ENCODE data around the gene ELK4.

Gene ELK4

DNA sequence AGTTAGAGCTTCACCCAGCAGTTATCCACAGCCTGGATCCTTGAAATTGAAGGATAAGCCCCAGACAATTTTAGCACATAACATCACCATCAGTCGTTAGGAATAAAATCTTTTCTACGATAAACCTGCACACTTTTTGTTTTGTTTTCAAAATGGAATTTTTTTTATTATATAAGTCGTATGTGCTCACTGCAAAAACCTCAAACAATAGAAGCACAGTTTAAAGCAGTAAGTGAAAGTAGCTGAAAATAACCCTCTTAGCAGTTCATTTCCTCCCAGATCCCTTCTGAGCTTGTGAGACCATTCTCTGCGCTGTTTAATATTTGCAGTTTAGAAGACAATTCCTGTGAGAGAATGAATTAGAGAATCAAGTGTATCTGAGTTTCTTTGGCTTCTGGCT, 38.3 kb downstream of the ELK4 start:
- no peak for DNase-seq

DNA sequence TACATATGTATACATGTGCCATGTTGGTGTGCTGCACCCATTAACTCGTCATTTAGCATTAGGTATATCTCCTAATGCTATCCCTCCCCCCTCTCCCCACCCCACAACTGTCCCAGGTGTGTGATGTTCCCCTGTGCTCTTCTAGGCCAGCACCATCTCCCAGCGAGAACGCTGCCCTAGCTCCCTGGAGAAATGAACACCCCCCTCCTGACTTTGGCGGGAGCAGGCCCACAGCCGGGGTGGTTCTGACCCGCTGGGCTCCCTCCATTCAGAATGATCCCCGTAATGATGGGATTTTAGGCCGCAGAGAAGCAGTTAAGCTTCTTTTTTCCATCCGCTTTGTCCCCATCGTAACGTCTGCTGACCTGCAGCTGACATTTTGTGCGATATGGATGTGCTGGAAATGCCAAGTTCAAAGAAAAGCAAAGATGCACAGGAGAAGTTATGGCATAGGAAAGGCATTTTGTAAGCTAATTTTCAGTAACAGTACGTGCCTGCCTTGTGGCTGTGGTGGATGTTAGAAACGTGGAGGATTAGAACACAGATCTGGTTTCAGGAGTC, 39.3 kb downstream of the ELK4 start:
- no peak for DNase-seq

DNA sequence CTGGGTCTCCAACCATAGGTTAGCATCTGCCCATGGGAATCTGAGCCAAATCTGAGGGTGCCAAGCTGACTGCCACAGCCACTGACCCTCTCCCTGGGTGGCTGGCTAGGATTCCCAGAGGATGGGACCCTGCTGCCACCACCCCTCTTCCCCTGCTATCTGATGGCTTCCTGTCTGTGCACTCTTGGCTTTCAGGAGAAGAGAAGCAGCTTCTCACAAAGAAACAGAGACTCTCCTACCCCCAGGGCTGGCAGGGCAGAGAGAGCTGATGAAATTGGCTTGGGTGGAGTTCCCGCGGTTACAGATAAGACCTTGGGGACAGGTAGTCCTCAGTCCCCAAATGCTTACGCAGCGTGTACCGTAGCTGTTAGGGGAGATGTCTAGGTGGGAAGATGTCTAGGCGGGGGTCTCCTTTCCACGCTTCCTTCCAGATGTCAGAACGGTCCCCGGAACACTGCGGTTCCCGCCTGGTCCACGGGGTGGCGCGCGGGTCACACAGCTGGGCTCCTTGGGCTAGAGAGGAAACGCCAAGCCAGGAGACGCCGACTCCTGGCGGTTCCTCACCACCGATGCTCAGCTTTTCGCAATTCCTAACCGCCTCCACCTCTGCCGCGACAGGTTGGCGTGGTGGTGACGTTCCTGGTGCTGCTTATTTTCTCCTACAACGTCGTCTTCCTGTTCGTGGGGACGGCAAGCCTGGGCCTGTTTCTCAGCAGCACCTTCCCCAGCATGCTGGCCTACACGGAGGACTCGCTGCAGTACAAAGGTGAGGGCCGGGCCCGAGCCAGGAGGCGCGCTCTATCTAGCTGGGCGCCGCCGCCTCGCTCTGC, 40.1 kb downstream of the ELK4 start:
- peak; percentile 81 to 87 for DNase-seq

DNA sequence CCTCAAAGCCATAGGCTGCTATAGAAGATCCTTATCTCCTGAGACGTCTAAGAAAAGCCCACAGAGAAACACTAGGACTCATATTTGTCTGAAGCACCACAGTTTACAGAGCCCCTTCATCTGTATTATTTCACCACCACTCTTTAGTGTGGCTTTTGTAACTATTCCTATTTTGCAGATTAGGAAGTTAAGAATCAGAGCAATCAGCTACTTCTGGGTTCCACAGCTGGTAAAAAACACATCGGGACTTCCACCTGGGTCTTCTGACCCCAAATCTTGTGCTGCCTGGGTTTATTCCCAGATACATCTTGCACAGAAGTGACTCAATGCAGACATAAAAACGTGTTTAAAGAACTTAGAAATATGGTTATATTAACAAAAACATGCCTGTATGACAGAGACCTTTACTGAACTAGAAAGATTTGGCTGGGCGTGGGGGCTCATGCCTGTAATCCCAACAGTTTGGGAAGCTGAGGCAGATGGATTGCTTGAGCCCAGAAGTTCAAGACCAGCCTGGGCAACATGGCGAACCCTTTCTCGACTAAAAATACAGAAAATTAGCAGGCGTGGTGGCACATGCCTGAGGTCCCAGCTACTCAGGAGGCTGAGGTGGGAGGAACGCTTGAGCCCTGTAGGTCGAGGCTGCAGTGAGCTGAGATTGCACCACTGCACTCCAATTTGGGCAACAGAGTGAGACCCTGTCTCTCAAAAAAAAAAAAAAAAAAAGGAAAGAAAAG, 40.9 kb downstream of the ELK4 start:
- DNase-seq = no peak

DNA sequence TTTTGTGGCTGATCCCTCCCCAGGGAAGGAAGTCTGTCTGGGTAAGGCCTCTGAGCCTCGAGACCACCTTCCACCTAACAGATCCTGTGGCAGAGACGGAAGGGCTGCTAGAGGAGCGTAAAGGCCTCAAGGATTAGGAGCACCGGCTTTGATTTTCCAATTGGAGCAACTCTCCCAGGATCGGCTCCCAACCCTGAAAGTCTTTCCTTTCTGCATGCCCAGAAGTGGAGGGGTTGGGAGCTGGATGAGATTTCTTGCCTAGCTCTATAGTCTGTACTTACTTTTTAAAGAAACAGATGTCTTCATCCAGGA, 41.4 kb downstream of the ELK4 start:
- DNase-seq = no peak

DNA sequence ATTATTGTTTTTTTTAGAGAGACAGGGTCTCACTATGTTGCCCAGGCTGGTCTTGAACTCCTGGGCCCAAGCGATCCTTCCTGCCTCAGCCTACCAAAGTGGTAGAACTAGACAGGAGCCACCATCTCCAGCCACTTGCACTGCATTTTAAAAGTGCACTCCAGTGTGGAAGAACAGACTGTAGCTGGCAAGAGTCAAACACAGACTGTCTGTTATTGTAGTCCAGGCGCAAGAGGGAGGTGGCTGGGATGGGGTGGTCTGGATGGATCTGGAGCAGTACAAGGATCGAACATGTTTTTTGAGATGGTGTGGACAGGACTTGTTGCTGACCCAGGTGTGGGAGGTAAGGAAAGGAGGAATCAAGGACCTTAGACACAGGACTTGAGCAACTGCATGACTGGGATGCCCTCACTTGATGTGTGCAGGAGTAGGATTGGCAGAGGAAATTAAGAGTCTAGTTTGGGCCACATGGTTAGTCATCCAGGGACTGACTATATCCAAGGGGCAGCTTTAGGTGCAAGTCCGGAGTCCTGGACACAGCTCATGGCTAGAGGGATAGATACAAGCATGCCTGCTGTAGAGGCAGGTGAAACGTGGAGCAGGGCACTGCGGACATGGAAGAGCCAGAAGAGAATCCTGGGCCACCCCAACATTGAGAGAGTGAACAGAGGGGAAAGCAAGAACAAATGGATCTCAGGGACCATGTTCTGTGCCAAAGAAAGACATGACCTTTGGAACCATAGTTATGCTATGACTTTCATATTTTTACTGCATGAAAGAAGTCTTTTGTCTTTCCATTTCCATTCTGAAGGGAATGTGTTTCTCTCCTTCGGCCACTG, 42.0 kb downstream of the ELK4 start:
- DNase-seq = no peak

DNA sequence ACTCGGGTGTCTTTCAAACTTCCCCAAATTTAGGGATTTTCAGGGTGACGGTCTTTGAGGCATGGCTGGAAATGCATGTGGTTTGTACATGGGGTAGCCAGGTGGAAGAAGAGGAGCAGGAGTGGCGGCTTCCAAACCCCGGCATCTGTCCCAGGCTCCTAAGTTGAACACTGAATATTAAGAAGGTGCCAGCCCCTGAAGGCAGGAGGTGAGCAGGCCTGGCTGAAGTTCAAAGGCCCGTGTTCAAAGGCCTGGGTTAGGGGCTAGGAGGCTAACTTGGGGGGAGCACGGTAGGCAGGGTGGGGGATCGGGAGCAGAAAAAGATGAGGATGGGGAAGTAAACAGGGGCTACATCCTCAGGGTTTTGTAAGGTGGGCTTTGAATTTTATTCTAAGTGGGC, 42.8 kb downstream of the ELK4 start:
- no peak for DNase-seq

DNA sequence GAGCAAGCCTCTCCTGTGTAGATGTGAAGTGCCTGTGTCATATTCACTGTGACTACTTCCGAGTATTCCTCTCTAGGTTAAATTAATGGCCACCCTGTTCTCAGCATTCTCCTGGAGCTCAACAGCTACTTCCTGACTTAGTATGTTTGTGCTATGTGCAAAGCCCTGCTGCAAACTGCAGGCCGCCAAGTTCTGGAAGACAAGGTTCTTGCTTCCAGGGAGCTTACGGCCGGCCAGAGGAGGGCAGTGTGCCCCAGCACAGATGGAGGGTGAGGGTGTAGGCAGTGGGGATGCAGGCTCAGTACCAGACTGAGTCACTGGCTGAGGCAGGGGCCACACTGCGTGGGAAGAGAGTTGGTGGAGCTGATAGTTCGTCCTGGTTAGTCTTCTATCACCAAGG, 43.2 kb downstream of the ELK4 start:
- DNase-seq = no peak

DNA sequence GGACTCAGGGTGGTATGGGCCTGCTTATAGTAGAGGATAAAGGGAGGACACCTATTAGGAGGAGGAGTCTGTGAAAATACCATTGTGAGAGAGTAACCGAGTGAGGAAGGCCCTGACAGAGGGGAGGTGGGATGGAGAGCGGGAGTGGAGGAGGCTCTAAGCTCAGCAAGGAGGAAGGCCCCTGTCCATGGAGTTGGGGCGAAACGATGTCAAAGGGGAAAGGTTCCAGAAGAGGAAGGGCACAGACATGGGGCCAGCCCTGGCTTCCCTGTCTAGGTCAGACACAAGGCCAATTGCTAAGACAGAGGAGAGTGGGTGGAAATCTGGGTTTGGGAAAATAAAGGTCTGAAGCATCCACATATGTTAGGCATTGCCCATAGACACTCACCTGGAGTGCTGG, 44.2 kb downstream of the ELK4 start:
- no peak for DNase-seq

DNA sequence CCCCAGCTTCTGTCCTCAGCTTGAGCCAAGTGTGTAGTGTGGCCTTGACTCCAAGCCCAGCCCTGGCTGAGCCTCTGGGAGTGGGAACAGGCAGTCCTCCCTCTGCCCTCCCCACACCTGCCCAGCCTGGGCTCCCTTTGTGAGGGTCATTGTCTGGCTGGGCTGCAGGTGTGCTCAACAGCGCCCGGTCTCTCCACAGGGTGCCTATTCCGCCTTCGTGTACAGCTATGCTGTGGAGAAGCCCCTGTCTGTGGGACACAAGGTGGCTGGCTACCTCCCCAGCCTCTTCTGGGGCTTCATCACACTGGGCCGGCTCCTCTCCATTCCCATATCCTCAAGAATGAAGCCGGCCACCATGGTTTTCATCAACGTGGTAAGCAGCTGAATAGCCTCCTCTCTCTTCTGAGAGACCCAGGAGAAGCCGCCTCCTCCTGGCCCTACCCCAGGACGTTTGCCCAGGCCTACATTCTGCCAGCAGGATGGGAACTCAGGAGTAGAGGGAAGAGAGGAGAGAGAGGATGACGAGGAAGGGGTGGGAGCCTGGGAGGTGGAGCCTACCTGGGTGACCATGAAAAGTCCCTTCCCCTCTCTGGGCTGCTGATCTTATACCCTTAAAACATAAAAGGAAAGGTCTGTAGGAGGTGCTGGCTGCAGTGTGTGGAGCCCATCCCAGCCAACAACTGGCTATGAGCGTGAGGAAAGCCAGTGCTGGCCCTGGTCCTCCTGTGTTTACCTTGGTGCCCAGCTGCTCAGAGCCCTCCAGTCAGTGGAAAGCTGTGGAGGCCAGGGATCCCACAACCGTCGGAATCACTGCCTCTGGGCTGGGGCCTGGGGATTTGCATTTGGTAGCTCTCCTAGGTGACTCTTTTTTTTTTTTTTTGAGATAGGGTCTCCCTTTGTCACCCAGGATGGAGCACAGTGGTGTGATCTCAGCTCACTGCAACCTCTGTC, 45.7 kb downstream of the ELK4 start:
- no peak for DNase-seq

DNA sequence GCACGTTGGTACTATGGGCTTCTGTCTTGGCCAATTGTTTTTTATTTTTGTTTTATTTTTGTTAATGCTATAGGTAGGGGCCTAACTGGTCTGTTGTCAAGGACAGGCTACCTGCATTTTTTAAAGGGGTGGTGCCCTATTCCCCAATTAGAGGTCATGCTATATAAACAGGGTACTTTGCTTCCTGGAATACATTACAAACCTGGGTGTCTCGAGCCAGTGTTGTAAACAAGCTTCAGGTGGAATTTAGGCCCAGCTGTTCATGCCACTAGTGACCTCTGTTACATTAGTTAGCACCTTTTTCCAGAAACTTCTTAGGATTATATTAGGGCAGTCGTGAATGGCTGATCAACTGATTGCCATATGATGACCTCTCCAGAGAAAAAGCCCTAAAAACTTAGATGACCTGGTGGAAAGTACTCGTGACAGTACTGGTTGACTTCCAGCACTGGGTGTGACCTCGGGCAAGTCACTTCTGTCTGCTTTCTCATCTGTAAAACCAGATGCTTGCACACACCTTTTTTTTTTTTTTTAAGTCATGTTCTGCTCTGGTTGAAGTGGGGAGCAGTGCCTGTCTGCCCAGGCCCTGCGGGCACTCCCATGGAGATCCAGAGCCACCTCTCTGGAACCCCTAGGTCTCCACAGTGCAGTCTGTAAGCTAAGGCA, 46.5 kb downstream of the ELK4 start:
- DNase-seq = no peak

DNA sequence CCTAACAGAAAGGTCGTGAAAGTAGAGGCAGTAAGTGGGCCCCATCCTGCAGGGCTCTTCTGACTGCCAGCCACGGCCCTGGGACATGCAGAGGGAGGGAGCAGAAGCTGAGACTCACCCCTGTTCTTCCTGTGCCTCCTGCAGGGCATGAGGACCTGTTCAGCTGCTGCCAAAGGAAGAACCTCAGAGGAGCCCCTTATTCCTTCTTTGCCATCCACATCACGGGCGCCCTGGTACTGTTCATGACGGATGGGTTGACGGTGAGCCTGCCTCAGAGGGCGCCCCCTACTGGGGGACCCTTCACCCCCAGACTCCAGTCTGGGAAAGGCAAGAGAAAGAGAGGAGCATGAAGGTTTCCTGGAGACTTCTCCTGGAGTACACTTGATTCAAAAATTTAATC, 47.1 kb downstream of the ELK4 start:
- no peak for DNase-seq

DNA sequence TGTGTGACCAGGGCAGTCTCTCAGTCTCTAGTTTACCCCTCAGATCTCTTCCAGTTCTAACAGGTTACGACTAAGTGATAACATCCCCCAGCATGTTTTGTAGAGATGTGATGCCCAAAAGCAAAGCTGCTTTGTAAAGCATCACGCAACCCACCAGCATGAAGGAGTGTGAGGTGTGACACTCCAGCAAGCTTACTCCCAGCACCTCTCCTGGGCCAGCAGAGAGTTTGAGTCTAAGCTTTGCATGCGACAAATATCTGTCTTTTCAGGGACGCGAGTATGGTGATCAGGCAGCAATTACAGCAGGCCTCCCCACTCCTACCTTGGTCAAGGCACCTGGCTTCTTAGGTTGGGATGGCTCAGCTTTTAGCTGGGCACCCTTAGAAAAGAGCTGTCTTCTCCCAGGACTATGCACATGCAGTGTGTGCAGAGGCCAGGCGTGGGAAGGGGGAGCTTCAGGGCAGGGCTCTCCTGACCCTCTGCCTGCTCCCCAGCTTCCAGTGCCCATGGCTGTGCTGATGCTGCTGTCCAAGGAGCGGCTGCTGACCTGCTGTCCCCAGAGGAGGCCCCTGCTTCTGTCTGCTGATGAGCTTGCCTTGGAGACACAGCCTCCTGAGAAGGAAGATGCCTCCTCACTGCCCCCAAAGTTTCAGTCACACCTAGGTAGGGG, 48.2 kb downstream of the ELK4 start:
- no peak for DNase-seq

DNA sequence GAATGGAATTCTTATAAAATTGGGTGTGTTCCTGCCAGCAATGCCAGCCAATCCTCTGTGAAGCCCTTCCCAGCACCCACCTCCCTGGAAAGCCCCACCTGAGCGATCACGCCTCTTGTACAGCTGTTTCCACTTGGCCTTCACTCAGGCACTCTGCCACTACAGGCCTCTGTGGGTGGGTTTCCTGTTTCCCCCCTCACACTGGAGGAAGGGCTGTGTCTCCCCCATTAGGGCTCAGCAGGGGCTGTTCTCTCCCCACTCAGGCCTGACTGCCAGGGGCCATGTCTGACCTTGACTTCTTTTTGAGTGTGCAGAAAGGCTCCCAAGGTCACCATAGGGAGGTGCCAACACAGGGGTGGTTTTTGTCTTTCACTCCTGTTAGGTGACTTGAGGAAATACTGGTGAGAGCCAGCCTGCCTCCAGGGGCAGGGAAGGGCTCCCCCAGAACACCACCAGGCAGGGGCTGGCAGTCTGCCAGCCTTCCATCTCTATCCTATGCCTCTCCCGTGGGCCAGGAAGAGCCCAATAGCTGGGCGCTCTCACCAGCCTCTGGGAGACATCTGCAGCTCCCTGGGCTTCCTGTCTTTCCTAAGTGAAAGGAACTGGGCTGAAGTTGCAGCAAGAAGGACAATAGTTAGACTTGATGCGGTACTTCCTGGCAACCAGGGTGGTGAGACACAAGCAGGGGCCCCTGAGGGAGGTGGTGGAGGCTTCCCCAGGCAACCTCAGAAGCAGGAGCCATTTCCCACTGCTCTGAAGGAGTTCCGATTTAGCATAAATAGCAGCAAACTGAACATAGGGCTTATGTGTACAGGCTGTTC, 49.1 kb downstream of the ELK4 start:
- no peak for DNase-seq

DNA sequence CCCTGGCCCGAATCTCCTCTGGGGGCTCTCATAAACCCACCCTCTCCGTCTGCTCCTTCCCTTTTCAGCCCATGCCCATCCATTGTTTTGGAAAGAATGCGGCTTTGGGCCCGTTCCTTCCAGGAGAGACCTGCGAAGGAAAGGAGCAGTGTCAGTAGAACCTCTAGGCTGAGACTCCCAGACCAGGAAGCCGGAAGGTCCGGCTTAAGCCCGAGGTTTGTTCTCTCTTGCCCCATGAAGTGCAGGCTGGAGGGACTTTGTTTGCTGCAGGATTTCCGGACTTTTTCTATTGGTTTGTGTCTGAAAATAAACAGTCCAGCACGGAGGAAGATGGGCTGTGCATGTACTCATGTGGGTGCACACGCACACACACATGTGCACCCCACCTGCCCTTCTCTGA, 49.8 kb downstream of the ELK4 start:
- DNase-seq = no peak

DNA sequence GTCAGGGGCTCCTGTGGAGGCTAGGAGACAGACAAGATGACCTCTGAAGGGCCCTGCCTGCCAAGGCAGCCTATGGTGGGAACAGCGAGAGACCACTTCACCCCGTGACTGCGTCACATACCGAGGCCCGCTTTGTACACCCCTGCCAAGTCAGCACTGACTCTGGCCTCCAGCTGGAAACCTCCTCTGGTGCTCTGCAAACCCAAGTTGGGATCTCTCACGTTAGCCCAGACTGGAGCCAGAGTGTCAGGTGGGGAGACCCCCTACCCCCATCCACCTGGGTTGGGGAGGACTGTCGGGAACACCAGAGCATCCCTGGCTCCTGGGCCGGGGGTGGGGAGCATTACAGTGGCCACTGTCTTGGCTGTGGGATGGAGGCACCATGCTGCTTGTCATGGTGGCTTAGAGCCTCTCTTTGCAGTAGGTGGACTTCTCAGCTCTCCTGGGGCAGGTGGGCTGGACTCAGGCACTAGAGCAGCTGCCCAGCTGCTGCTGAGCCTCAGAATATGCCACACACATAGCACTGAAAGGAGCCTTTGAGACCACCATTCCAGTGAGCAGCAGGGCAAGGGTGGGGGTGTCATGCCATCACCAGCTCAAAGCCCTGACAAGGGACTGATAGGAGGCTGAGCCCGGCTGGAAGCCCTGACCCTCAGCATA, 50.4 kb downstream of the ELK4 start:
- DNase-seq = no peak

DNA sequence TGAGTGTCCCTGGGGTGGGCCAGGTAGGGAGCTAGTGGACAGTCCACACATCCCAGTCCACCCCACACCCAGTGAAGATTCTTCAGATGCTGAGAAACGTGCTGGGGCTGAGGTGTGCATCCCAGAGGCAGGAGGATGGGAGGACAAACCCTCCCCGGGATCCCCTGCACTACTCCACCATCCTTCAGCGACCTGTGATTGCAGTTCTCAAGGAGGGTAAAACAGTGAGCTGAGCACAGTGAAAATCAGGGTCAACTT, 51.0 kb downstream of the ELK4 start:
- no peak for DNase-seq

DNA sequence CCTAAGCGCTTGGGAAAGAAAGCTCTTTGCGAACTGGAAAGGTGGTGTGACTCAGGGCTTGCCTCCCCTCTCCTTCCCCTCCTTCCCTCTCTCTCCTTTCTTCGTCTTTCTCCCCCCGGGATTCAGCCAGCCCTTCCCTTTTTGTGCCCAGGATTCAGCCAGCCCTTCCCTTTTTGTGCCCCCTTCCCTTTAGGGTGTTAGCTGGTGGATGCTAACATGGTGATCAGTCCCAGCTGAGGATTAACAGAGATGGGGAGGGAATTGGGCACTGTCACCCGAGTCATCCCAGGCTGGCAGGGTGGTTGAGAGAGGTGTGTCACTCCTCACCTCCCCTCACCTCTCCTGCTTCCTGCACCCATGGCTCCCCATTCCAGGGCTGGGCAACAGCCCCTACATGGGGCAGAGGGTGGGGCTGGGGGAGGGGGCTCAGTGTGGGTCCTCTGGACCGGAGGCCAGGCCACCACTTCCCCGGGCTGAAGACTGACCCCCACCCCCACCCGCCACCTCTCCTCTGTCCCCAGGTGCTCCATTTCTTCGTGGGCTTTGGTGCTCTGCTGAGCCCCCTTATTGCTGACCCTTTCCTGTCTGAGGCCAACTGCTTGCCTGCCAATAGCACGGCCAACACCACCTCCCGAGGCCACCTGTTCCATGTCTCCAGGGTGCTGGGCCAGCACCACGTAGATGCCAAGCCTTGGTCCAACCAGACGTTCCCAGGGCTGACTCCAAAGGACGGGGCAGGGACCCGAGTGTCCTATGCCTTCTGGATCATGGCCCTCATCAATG, 51.5 kb downstream of the ELK4 start:
- DNase-seq = no peak

DNA sequence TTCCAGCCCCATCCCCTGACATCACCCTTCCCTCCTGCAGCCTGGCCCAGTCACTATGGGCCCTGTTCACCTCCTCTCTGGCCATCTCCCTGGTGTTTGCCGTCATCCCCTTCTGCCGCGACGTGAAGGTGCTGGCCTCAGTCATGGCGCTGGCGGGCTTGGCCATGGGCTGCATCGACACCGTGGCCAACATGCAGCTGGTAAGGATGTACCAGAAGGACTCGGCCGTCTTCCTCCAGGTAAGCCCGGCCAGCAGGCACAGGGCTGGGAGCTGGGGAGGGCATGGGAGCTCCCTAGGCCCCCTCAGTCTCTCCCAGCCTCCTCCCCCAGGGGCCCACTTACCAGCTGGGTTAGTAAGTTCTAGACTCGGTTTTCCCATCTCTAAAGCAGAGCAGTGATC, 52.1 kb downstream of the ELK4 start:
- no peak for DNase-seq

Measured in NCI-H526 (cell line).